Measurements from ENCODE around the gene ORC5. TPM values are rescaled to one million over a fixed set of nuclear protein-coding genes. Genes with fewer than 3 reads are reported as not detected.

The ORC5 gene
- total and polyA plus RNA-seq, 7 donors: 8.4 to 30.8 (median 20.8) TPM

GRCh38 chr7:104149822-104150221 lies 58.0 kb downstream of the ORC5 start:
- Histone ChIP-seq H3K4me3 (no peak overlapping the region), H3K27ac (no peak overlapping the region), H3K9me3 (no peaks in the 10 kb centered on the region), H3K27me3 (no peaks in the 10 kb centered on the region), H3K4me1 (no peaks in the 10 kb centered on the region), H3K36me3 (peaks cover 0 to 18% (median 0%) of the 10 kb centered on the region in 4 donors)
- intact Hi-C loops (cut with DNase I): no loop called here
- no peak for DNase-seq
- 71 to 80% methylated on average over 2 of the region's 2 CpGs for WGBS, 2 donors
- TF ChIP-seq CTCF (IDR thresholded peaks at IDR 0.05): no peak
- no peak for TF ChIP-seq POLR2A (IDR thresholded peaks at IDR 0.05)

GRCh38 chr7:104142147-104142546 lies 65.7 kb downstream of the ORC5 start:
- WGBS, 2 donors: 39 to 72% methylated on average over 2 of the region's 2 CpGs
- no peak overlapping the region for H3K27ac ChIP-seq
- H3K4me3 ChIP-seq: no peak overlapping the region
- no peak for DNase-seq
- intact Hi-C loops (cut with DNase I): no loop called here
- H3K36me3 ChIP-seq: peaks cover 0 to 11% (median 0%) of the 10 kb centered on the region in 4 donors
- H3K27me3 ChIP-seq: no peaks in the 10 kb centered on the region
- H3K9me3 ChIP-seq: no peaks in the 10 kb centered on the region
- H3K4me1 ChIP-seq: no peaks in the 10 kb centered on the region
- TF ChIP-seq POLR2AphosphoS5 (IDR thresholded peaks at IDR 0.05): no peak
- TF ChIP-seq CTCF (IDR thresholded peaks at IDR 0.05): no peak
- TF ChIP-seq POLR2A (IDR thresholded peaks at IDR 0.05): no peak
- TF ChIP-seq EP300 (IDR thresholded peaks at IDR 0.05): no peak

GRCh38 chr7:104137971-104138370 lies 69.8 kb downstream of the ORC5 start:
- WGBS, 2 donors: 96 to 98% methylated on average over 7 of the region's 7 CpGs
- no peak for DNase-seq
- H3K36me3 ChIP-seq: peaks cover 0 to 43% (median 3%) of the 10 kb centered on the region in 4 donors
- H3K27ac ChIP-seq: no peak overlapping the region
- TF ChIP-seq POLR2AphosphoS5 (IDR thresholded peaks at IDR 0.05): no peak
- no peak for TF ChIP-seq EP300 (IDR thresholded peaks at IDR 0.05)
- TF ChIP-seq CTCF (IDR thresholded peaks at IDR 0.05): no peak
- no peak for TF ChIP-seq POLR2A (IDR thresholded peaks at IDR 0.05)
- intact Hi-C loops (cut with DNase I): no loop called here
- H3K27me3 ChIP-seq: no peaks in the 10 kb centered on the region
- no peak overlapping the region for H3K4me3 ChIP-seq
- no peaks in the 10 kb centered on the region for H3K9me3 ChIP-seq
- H3K4me1 ChIP-seq: no peaks in the 10 kb centered on the region

GRCh38 chr7:104137511-104137910 lies 70.3 kb downstream of the ORC5 start:
- H3K27ac ChIP-seq: no peak overlapping the region
- DNase-seq: no peak
- peaks cover 0 to 47% (median 3%) of the 10 kb centered on the region in 4 donors for H3K36me3 ChIP-seq
- no peaks in the 10 kb centered on the region for H3K27me3 ChIP-seq
- TF ChIP-seq POLR2AphosphoS5 (IDR thresholded peaks at IDR 0.05) (no peak), POLR2A (IDR thresholded peaks at IDR 0.05) (no peak), CTCF (IDR thresholded peaks at IDR 0.05) (no peak), EP300 (IDR thresholded peaks at IDR 0.05) (no peak)
- no peaks in the 10 kb centered on the region for H3K4me1 ChIP-seq
- intact Hi-C loops (cut with DNase I): no loop called here
- H3K9me3 ChIP-seq: no peaks in the 10 kb centered on the region
- WGBS, 2 donors: 97 to 98% methylated on average over 10 of the region's 10 CpGs
- no peak overlapping the region for H3K4me3 ChIP-seq

- WGBS, 2 donors: 85 to 93% methylated on average over 3 of the region's 3 CpGs
- H3K9me3 ChIP-seq: no peaks in the 10 kb centered on the region
- no peaks in the 10 kb centered on the region for H3K27me3 ChIP-seq
- intact Hi-C loops (cut with DNase I): no loop called here
- no peak overlapping the region for H3K27ac ChIP-seq
- no peak for DNase-seq
- H3K36me3 ChIP-seq: peaks cover 0 to 53% (median 4%) of the 10 kb centered on the region in 4 donors
- no peak for TF ChIP-seq CTCF (IDR thresholded peaks at IDR 0.05)
- no peak for TF ChIP-seq POLR2AphosphoS5 (IDR thresholded peaks at IDR 0.05)
- no peak for TF ChIP-seq POLR2A (IDR thresholded peaks at IDR 0.05)
- no peak for TF ChIP-seq EP300 (IDR thresholded peaks at IDR 0.05)
- H3K4me1 ChIP-seq: no peaks in the 10 kb centered on the region
- no peak overlapping the region for H3K4me3 ChIP-seq
These were observed 70.8 kb downstream of the ORC5 start for GRCh38 chr7:104136981-104137380.
